ENCODE results near the gene USP12.

- TF ChIP-seq, protein P1, sequence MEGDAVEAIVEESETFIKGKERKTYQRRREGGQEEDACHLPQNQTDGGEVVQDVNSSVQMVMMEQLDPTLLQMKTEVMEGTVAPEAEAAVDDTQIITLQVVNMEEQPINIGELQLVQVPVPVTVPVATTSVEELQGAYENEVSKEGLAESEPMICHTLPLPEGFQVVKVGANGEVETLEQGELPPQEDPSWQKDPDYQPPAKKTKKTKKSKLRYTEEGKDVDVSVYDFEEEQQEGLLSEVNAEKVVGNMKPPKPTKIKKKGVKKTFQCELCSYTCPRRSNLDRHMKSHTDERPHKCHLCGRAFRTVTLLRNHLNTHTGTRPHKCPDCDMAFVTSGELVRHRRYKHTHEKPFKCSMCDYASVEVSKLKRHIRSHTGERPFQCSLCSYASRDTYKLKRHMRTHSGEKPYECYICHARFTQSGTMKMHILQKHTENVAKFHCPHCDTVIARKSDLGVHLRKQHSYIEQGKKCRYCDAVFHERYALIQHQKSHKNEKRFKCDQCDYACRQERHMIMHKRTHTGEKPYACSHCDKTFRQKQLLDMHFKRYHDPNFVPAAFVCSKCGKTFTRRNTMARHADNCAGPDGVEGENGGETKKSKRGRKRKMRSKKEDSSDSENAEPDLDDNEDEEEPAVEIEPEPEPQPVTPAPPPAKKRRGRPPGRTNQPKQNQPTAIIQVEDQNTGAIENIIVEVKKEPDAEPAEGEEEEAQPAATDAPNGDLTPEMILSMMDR (IDR thresholded peaks at IDR 0.05): no peak
- TF ChIP-seq POLR2A (IDR thresholded peaks at IDR 0.05): no peak
These were observed 11.4 kb upstream of the USP12 start for GRCh38 chr13:27182844-27183497.

Measured in ovary (tissue), 3 donors.